Muscle layer of duodenum (tissue), 2 donors: ENCODE measurements around the gene TINAGL1.

Source experiments
- H3K27ac ChIP-seq: one replicate; pipeline ENCODE4 v1.7.0; 2013; ENCODE audit warnings: mild to moderate bottlenecking, low read length
- H3K27me3 ChIP-seq: one replicate; pipeline ENCODE4 v1.7.0; 2013; ENCODE audit warnings: low read depth, mild to moderate bottlenecking, control low read depth, low read length
- H3K36me3 ChIP-seq, 2 donors: one replicate each; pipeline ENCODE4 v1.7.0; 2013; ENCODE audit warnings: low read length in 2 of 2, control low read depth in 1 of 2, mild to moderate bottlenecking in 1 of 2; ENCODE audit not compliant: insufficient read depth in 2 of 2, control insufficient read depth in 1 of 2
- H3K4me1 ChIP-seq, 2 donors: one replicate each; pipeline ENCODE4 v1.7.0; 2013; ENCODE audit warnings: low read length in 2 of 2, mild to moderate bottlenecking in 2 of 2, control low read depth in 1 of 2, moderate library complexity in 1 of 2; ENCODE audit not compliant: insufficient read depth in 2 of 2, control insufficient read depth in 1 of 2
- H3K4me3 ChIP-seq, 2 donors: one replicate each; pipeline ENCODE4 v1.7.0; 2013; ENCODE audit warnings: low read length in 2 of 2, low read depth in 1 of 2, mild to moderate bottlenecking in 1 of 2
- H3K9me3 ChIP-seq, 2 donors: one replicate each; pipeline ENCODE4 v1.7.0; 2013; ENCODE audit warnings: low read length in 2 of 2, control low read depth in 1 of 2, mild to moderate bottlenecking in 1 of 2; ENCODE audit not compliant: control insufficient read depth in 1 of 2
- donor health status: healthy.

TINAGL1 gene

GRCh38 chr1:31617916-31618746 is 41.8 kb downstream of the TINAGL1 start:
- no peaks in the 10 kb centered on the region for H3K9me3 ChIP-seq
- H3K4me1 ChIP-seq = peaks cover 0 to 9% of the 10 kb centered on the region in 2 donors
- H3K4me3 ChIP-seq = peak overlapping the region; percentile 26 to 62
- no peaks in the 10 kb centered on the region for H3K36me3 ChIP-seq
- no peak overlapping the region for H3K27ac ChIP-seq
- H3K27me3 ChIP-seq = peaks cover 5% of the 10 kb centered on the region

DNA sequence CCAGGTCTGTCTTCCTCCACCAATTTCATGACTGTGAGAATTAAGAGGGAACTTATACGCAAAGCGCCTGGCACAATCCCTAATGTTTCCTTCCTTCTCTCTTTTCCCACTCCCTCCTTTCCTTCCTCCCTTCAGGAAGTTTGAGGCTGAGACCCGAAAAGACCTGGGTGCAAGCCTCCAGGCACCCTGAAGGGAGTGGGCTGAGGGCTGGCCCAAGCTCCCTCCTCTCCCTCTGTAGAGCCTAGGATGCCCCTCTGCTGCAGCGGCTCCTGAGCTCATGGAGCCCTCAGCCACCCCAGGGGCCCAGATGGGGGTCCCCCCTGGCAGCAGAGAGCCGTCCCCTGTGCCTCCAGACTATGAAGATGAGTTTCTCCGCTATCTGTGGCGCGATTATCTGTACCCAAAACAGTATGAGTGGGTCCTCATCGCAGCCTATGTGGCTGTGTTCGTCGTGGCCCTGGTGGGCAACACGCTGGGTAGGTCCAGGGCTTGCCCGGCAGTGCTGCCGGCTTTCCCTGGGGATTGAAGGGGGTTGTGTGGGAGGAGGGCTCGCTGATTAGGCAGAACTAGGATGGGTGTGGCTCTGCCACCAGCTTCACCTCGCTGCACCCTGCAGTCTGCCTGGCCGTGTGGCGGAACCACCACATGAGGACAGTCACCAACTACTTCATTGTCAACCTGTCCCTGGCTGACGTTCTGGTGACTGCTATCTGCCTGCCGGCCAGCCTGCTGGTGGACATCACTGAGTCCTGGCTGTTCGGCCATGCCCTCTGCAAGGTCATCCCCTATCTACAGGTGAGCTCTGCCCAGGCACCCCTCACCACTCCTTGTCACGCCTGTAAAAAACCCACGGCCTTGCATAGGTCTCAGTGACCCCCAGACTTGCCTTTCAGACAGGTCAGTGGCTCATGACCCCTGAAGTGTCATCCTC is 42.9 kb downstream of the TINAGL1 start:
- Histone ChIP-seq H3K4me3 (no peak overlapping the region), H3K9me3 (no peaks in the 10 kb centered on the region), H3K27me3 (peaks cover 5% of the 10 kb centered on the region), H3K4me1 (peaks cover 0 to 9% of the 10 kb centered on the region in 2 donors), H3K36me3 (no peaks in the 10 kb centered on the region), H3K27ac (no peak overlapping the region)

DNA sequence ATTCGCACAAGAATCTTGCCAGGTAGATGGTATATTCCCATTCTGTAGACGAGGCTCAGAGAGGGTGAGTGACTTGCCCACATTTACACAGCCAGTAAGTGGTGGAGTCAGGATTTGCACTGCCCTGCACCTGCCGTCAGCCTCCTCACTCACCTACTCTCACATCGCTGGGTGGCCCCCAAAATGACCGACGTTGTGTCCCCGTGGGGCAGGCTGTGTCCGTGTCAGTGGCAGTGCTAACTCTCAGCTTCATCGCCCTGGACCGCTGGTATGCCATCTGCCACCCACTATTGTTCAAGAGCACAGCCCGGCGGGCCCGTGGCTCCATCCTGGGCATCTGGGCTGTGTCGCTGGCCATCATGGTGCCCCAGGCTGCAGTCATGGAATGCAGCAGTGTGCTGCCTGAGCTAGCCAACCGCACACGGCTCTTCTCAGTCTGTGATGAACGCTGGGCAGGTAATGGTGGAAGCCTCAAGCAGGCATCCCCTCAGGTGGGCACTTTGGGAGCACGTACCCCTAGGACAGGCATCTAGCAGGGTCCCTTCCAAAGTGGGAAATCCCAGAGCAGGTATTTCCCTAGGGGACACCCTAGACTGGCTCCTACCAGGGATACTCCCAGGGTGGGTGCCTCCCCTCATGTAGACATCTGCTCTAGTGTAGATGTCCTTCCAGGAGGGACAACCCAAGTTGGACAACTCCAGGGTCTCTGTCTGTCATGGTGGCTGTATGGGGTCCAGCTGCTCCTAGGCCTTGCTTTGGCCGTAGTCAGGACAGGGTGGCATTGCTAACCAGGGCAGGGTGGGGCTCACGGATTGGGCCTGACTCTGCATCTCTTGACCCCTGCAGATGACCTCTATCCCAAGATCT is 44.5 kb downstream of the TINAGL1 start:
- no peak overlapping the region for H3K27ac ChIP-seq
- no peaks in the 10 kb centered on the region for H3K9me3 ChIP-seq
- H3K27me3 ChIP-seq = peaks cover 5% of the 10 kb centered on the region
- H3K4me1 ChIP-seq = peaks cover 0 to 9% of the 10 kb centered on the region in 2 donors
- no peaks in the 10 kb centered on the region for H3K36me3 ChIP-seq
- no peak overlapping the region for H3K4me3 ChIP-seq

- Histone ChIP-seq H3K36me3 (no peaks in the 10 kb centered on the region), H3K27me3 (peaks cover 5% of the 10 kb centered on the region), H3K9me3 (no peaks in the 10 kb centered on the region), H3K4me3 (no peak overlapping the region), H3K4me1 (peaks cover 0 to 13% of the 10 kb centered on the region in 2 donors), H3K27ac (no peak overlapping the region)
These were observed 45.1 kb downstream of the TINAGL1 start for GRCh38 chr1:31621498-31621820.

- Histone ChIP-seq H3K4me3 (no peak overlapping the region), H3K27me3 (peaks cover 5% of the 10 kb centered on the region), H3K27ac (no peak overlapping the region), H3K36me3 (no peaks in the 10 kb centered on the region), H3K9me3 (no peaks in the 10 kb centered on the region), H3K4me1 (peaks cover 0 to 19% of the 10 kb centered on the region in 2 donors)
These were observed 45.8 kb downstream of the TINAGL1 start for GRCh38 chr1:31621847-31622730.

GRCh38 chr1:31623365-31623764 is 47.0 kb downstream of the TINAGL1 start:
- H3K27me3 ChIP-seq = peaks cover 4% of the 10 kb centered on the region
- H3K36me3 ChIP-seq = peaks cover 0 to 3% of the 10 kb centered on the region in 2 donors
- no peak overlapping the region for H3K27ac ChIP-seq
- H3K4me1 ChIP-seq = peaks cover 8 to 23% of the 10 kb centered on the region in 2 donors
- no peaks in the 10 kb centered on the region for H3K9me3 ChIP-seq
- no peak overlapping the region for H3K4me3 ChIP-seq

DNA sequence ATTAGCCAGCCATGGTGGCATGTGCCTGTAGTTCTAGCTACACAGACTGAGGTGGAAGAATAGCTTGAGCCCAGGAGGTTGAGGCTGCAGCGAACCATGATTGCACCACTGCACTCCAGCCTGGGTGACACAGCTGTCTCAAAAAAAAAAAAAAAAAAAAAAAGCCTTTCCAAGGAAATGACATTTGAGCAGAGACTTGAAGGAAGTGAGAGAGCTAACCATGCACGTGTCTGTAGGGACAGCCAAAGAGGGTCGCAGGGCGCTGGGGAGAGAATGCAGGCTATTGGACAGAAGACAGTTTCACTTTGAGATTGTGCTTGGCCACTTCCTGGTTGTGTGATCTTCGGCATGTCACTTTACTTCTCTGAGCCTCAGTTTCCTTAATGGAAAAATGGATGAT is 48.0 kb downstream of the TINAGL1 start:
- Histone ChIP-seq H3K27me3 (no peaks in the 10 kb centered on the region), H3K9me3 (no peaks in the 10 kb centered on the region), H3K4me1 (peaks cover 8 to 24% of the 10 kb centered on the region in 2 donors), H3K36me3 (peaks cover 6 to 13% of the 10 kb centered on the region in 2 donors), H3K27ac (no peak overlapping the region), H3K4me3 (no peak overlapping the region)

GRCh38 chr1:31624731-31625514 is 48.6 kb downstream of the TINAGL1 start:
- Histone ChIP-seq H3K9me3 (no peaks in the 10 kb centered on the region), H3K27me3 (no peaks in the 10 kb centered on the region), H3K4me3 (no peak overlapping the region), H3K4me1 (peaks cover 8 to 24% of the 10 kb centered on the region in 2 donors), H3K27ac (no peak overlapping the region), H3K36me3 (peaks cover 12 to 19% of the 10 kb centered on the region in 2 donors)

DNA sequence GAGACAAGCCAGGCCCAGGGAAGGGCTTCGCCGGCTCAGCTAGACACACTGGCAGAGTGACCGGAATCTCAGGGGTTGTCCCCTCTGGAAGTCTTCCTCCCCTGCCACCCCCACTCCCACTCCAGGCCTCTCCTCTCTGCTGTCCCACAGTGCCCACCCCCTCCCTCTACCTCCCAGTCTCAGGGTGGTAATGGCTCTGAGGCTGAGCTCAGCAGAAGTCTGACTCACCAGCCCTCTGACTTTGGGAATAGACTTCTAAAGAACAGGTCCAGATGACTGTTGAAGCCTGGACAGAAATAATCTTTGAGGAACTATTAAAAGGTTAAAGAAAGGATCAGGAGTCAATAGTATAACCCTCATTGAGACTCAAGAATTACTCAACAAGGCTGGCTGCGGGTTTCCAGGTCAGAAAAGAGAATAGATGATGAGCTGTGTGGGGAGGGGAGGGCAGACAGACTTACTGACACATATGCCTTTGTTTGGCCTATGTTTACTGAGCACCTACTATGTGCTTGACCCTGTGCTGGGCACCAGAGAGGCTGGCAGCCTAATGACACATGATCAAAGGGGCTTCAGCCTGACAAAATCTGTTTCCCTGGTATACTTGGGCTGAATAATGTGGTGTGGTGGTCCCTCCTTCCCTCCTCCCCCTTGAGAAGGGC is 49.4 kb downstream of the TINAGL1 start:
- Histone ChIP-seq H3K36me3 (peaks cover 19 to 26% of the 10 kb centered on the region in 2 donors), H3K27ac (no peak overlapping the region), H3K4me3 (no peak overlapping the region), H3K4me1 (peaks cover 8 to 24% of the 10 kb centered on the region in 2 donors), H3K27me3 (no peaks in the 10 kb centered on the region), H3K9me3 (no peaks in the 10 kb centered on the region)
